NK-92 (cell line): Measurements from ENCODE around the gene ZNF215.
"Not testable (repeated sequence)": the region's sequence is repeated elsewhere in the genome, so short reads cannot be mapped to it uniquely, and the experiment has no call there.

Experiments used
- DNase-seq: peaks from one replicate; lab custom pipeline; 2025; ENCODE audit not compliant: unreplicated experiment; lab: John Stamatoyannopoulos, UW

ZNF215 gene

GRCh38 chr11:6932145-6932544 lies 5.9 kb downstream of the ZNF215 start:
- DNase-seq: no peak

- no peak for DNase-seq
Observed at GRCh38 chr11:6941970-6942369, 15.7 kb downstream of the ZNF215 start.

- no peak for DNase-seq
Observed at GRCh38 chr11:6943131-6943530, 16.9 kb downstream of the ZNF215 start.

GRCh38 chr11:6954248-6954647 lies 28.0 kb downstream of the ZNF215 start:
- DNase-seq: not testable (repeated sequence)

GRCh38 chr11:6962141-6962540 lies 35.9 kb downstream of the ZNF215 start:
- DNase-seq: no peak

- no peak for DNase-seq
Observed at GRCh38 chr11:6962673-6963072, 36.4 kb downstream of the ZNF215 start.

GRCh38 chr11:6968816-6969215 lies 42.6 kb downstream of the ZNF215 start:
- no peak for DNase-seq

DNA sequence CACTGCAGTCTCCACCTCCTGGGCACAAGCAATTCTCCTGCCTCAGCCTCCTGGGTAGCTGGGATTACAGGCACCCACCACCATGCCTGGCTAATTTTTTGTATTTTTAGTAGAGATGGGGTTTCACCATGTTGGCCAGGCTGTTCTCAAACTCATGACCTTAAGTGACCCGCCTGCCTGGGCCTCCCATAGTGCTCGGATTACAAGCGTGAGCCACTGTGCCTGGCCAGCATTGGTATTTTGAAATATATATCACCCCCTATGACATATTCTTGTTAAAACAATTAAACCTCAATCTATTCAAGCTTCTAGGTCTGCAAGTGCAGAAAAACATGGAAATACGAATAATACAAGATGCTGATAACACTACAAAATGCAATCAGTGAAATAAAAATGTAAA lies 43.6 kb downstream of the ZNF215 start:
- not testable (repeated sequence) for DNase-seq

DNA sequence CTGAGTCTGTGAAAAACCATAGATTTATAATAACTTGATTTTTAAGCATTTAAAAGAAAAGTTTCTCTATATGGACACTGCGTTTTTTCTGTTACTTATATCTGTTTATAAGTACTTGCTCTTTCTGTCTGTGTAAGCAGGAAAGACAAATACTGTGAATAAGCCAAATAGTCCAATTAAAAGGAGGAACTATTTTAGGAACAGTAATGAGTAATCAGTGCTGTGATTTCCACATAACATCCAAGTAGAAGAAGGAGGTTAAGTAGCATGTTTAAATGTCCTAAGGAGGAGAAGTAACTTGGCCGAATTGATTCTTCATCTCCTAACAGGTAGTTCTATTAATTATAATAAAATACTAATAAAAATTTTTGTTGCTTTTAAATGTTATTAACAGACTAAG lies 53.1 kb downstream of the ZNF215 start:
- no peak for DNase-seq

GRCh38 chr11:6986487-6986886 lies 60.3 kb downstream of the ZNF215 start:
- no peak for DNase-seq

- DNase-seq: no peak
Observed at GRCh38 chr11:6988506-6988905, 62.3 kb downstream of the ZNF215 start.

DNA sequence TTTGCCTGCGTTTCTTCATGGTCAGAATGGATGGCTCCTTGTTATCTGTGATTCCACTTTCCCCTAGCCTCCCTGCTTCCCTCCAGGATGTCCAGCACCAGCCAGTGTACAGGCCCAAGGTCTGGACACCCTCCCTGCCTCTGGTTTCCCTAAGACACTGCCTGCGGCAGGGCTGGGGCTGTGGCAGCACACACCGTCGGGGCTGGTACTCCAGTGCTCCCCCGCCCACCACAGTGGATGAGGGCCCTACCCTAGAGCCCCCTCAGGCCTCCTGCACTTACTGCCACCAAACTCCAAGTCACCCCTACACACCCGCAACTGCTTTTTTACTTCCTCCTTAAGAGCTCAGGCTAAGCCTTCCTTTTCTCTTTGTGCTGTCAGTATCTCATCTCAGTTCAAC lies 65.0 kb downstream of the ZNF215 start:
- no peak for DNase-seq

DNA sequence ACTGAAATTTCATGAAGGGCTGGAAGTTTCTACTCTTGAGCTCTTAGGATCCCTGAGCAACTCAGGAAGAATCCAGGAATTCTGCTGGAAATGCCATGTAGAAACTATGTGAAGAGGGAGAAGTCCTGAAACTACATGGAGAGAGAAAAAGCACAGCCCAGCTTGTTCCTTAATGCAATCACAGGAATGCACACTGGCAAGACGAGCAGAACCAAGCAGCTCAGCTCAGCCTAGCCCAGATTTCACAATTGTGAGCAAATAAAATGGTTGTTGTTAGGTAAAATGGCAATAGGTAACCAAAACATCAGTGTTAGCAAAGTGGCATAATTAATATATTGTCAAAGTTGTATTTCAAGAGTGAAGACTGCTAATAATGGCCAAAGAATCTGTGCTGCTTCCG lies 65.8 kb downstream of the ZNF215 start:
- no peak for DNase-seq

DNA sequence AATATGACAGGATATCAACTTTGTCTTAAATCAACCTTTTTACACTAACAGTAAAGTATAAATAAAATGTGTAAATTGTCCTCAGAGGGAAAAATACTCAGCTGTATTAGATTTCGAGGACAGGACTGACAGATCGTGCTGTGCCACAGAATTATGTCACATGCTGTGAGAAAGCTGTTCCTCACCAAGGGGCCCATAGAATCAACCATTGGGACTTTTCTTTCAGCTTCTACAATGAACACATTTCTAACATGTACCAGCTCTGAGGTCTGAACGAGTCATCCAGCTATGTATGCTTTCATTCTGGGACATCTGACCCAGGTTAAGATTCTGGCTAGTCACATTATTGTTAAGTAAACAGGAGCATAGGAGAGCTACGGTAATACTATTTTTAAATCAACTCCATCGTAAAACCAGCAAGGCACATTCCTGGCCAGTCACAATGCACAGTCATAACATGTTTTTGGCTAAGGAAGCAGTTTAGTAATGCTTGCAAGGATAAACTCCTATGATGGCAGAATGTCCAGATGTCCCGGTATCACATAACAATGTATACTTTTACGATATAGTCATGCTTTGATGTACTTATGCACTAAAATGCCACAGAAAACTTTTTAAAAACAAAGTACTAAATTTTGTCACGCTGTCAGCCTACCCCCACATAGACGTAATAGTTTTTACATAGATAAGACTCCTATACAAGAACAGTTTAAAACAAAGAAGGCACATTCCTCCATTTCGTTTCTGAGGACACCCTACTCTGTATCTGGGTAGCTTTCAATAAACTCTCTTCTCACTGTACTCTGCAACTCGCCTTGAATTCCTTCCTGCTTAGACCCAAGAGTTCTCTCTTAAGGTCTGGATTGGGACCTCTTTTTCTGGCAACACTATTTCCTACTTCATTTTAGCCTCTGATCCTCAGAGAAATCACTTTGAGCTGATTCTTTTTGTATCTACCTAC lies 66.5 kb downstream of the ZNF215 start:
- DNase-seq: no peak

DNA sequence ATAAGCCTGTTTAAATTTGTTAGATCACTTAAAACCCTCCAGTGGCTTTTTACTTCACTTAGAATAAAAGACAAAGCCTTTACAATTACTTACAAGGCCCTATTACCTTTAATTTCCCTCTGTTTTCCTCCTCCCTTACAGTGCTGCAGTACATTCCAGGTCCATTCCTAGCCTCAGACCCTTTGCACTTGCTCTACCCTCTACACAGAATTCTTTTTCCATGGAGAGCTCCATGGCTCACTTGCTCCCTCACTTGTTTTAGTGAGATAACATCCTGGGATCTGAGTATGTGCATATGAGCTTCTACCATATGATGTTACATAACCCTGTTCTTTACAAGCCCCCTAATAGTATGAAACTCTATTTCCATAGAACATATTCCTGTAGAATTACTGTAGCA lies 69.5 kb downstream of the ZNF215 start:
- no peak for DNase-seq

- no peak for DNase-seq
Observed at GRCh38 chr11:7004482-7004881, 78.3 kb downstream of the ZNF215 start.
